Measurements from ENCODE around the gene GAD2.

DNA sequence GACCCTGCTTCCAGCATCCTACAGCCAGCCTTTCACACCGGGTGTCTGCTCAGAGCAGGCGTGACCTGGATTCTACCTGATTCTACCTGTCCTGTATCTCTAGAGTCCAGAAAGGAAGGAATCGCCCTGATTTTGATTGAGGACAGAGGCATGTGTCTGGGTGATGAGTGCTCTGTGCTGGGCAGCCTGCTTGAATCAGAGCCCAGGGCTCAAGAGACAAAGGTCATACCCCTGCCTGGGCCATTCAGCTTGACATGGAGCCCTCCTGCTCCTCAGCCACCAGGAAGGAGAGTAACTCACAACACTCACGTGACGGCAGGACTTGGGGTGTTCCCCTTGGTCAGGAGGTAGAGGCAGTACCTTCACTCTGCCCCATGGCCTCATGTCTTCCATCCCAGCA is 11.2 kb downstream of the GAD2 start:
- no peak for TF ChIP-seq POLR2A (IDR thresholded peaks at IDR 0.05)
- TF ChIP-seq, protein P1, sequence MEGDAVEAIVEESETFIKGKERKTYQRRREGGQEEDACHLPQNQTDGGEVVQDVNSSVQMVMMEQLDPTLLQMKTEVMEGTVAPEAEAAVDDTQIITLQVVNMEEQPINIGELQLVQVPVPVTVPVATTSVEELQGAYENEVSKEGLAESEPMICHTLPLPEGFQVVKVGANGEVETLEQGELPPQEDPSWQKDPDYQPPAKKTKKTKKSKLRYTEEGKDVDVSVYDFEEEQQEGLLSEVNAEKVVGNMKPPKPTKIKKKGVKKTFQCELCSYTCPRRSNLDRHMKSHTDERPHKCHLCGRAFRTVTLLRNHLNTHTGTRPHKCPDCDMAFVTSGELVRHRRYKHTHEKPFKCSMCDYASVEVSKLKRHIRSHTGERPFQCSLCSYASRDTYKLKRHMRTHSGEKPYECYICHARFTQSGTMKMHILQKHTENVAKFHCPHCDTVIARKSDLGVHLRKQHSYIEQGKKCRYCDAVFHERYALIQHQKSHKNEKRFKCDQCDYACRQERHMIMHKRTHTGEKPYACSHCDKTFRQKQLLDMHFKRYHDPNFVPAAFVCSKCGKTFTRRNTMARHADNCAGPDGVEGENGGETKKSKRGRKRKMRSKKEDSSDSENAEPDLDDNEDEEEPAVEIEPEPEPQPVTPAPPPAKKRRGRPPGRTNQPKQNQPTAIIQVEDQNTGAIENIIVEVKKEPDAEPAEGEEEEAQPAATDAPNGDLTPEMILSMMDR (IDR thresholded peaks at IDR 0.05), result no peak

All from thyroid gland (tissue), 4 donors.